ENCODE data around the gene GREM2. TPM values are rescaled to one million over a fixed set of nuclear protein-coding genes. Genes with fewer than 3 reads are reported as not detected.

The GREM2 gene
- total RNA-seq, 1 experiment from 2014 or later, result not detected

GRCh38 chr1:240515505-240515904, 96.5 kb downstream of the GREM2 start:
- H3K9me3 ChIP-seq (ENCODE audit: control insufficient read depth, insufficient read depth, low read depth, low read length), result no peaks in the 10 kb centered on the region
- intact Hi-C loops (cut with micrococcal nuclease; ENCODE audit: unreplicated experiment), result no loop called here
- TF ChIP-seq REST (IDR thresholded peaks at IDR 0.05; ENCODE audit: insufficient read depth in 1 of 2, low read depth in 2 of 2, low read length in 1 of 2), result no peak
- TF ChIP-seq TCF7L2 (IDR thresholded peaks at IDR 0.05; ENCODE audit: low read depth, low read length), result no peak
- TF ChIP-seq CTCF (IDR thresholded peaks at IDR 0.05), result no peak
- no peak for TF ChIP-seq SIN3A (IDR thresholded peaks at IDR 0.05; ENCODE audit: borderline replicate concordance, insufficient read depth, low read depth, low read length)
- BruUV-seq (replicated peaks), result no TSS peak
- DNase-seq (ENCODE audit: low read depth, low spot score) (no peak), ATAC-seq (no peak)
- CTCF ChIA-PET, result no interaction called here
- POLR2A ChIA-PET, result no interaction called here
- no peaks in the 10 kb centered on the region for H3K36me3 ChIP-seq (ENCODE audit: control insufficient read depth, insufficient read depth, low read length)
- H3K4me3 ChIP-seq (ENCODE audit: low read depth in 2 of 2, low read length in 2 of 2), result no peak overlapping the region
- H3K27ac ChIP-seq (ENCODE audit: low read length), result no peak overlapping the region
- in situ Hi-C loops (cut with HindIII; ENCODE audit: low pct_unique_long_range_greater_than_20kb, low sequenced_read_pairs), result no loop called here
- H3K27me3 ChIP-seq (ENCODE audit: control insufficient read depth, insufficient read depth, low read length), result no peaks in the 10 kb centered on the region
- H3K4me1 ChIP-seq (ENCODE audit: control insufficient read depth, insufficient read depth, low read length), result no peaks in the 10 kb centered on the region

GRCh38 chr1:240511789-240512188, 100.2 kb downstream of the GREM2 start:
- no peak for ATAC-seq
- Histone ChIP-seq H3K4me1 (ENCODE audit: control insufficient read depth, insufficient read depth, low read length) (no peaks in the 10 kb centered on the region), H3K9me3 (ENCODE audit: control insufficient read depth, insufficient read depth, low read depth, low read length) (no peaks in the 10 kb centered on the region), H3K36me3 (ENCODE audit: control insufficient read depth, insufficient read depth, low read length) (no peaks in the 10 kb centered on the region), H3K27me3 (ENCODE audit: control insufficient read depth, insufficient read depth, low read length) (no peaks in the 10 kb centered on the region), H3K4me3 (ENCODE audit: low read depth in 2 of 2, low read length in 2 of 2) (no peak overlapping the region), H3K27ac (ENCODE audit: low read length) (no peak overlapping the region)
- intact Hi-C loops (cut with micrococcal nuclease; ENCODE audit: unreplicated experiment), result no loop called here
- TF ChIP-seq REST (IDR thresholded peaks at IDR 0.05; ENCODE audit: insufficient read depth in 1 of 2, low read depth in 2 of 2, low read length in 1 of 2) (no peak), POLR2AphosphoS5 (IDR thresholded peaks at IDR 0.05; ENCODE audit: low read depth, low read length) (no peak), CTCF (IDR thresholded peaks at IDR 0.05) (no peak), SIN3A (IDR thresholded peaks at IDR 0.05; ENCODE audit: borderline replicate concordance, insufficient read depth, low read depth, low read length) (no peak), TCF7L2 (IDR thresholded peaks at IDR 0.05; ENCODE audit: low read depth, low read length) (no peak)
- BruUV-seq (replicated peaks), result no TSS peak
- ChIA-PET CTCF (no interaction called here), POLR2A (no interaction called here)
- in situ Hi-C loops (cut with HindIII; ENCODE audit: low pct_unique_long_range_greater_than_20kb, low sequenced_read_pairs), result no loop called here
- no peak for DNase-seq (ENCODE audit: low read depth, low spot score)
